ENCODE results near the gene PKD1. TPM values are rescaled to one million over a fixed set of nuclear protein-coding genes. Genes with fewer than 3 reads are reported as not detected.
A peak's percentile ranks its signal among the peaks of the same experiment; 100 is the strongest.

PKD1 gene
- total RNA-seq, 1 donor from 2014 or later: 169 TPM

GRCh38 chr16:2046893-2047329 lies 88.8 kb downstream of the PKD1 start:
- peak overlapping the region; percentile 87 for H3K4me3 Mint-ChIP-seq (ENCODE audit: unreplicated experiment)
- no peaks in the 10 kb centered on the region for H3K9me3 Mint-ChIP-seq (ENCODE audit: unreplicated experiment)
- no peak for DNase-seq (ENCODE audit: extremely low spot score, unreplicated experiment)
- peak overlapping the region; percentile 85 for H3K27ac Mint-ChIP-seq (ENCODE audit: unreplicated experiment)
- TF ChIP-seq CTCF (IDR thresholded peaks at IDR 0.05): no peak
- peaks cover 3% of the 10 kb centered on the region for H3K36me3 Mint-ChIP-seq (ENCODE audit: unreplicated experiment)
- peaks cover 33% of the 10 kb centered on the region for H3K4me1 Mint-ChIP-seq (ENCODE audit: unreplicated experiment)
- H3K27me3 Mint-ChIP-seq (ENCODE audit: unreplicated experiment): no peaks in the 10 kb centered on the region

DNA sequence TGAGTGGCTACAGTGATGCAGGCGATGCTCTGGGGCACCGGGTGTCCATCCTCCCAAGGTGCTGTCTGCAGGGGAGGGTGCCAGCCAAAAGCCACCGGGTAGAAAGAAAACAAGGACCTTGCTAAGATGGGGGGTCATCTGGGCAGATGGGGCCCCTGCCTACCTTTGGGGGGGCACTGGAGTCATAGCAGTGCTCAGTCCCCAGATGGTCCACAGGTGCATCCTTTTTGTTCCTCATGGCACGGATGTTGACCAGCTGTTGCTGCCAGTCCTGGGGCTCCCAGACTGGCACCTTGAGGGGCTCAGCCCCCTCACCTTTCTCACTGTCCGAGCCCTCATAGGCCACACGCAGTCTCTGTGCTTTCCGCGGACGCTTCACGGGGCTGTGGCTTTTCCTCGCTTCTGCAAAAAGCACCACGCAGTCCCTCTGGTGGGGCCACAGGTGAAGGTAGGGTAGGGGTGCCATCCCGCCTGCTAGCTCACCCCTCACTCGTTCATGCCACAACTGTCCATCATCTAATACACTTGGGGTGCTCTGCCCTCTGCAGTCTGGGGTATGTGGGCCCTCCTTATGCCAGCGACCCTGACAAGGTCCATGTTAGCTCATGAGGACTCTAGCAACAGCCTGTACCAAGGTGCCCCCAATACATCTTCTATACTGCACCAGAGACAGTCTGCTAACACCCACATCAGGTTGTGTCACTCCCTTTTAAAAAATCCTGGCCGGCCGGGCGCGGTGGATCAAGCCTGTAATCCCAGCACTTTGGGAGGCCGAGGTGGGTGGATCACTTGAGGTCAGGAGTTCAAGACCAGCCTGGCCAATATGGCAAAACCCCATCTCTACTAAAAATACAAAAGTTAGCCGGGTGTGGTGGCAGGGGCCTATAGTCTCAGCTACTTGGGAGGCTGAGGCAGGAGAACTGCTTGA lies 89.5 kb downstream of the PKD1 start:
- H3K27me3 Mint-ChIP-seq (ENCODE audit: unreplicated experiment): no peaks in the 10 kb centered on the region
- peaks cover 1% of the 10 kb centered on the region for H3K36me3 Mint-ChIP-seq (ENCODE audit: unreplicated experiment)
- TF ChIP-seq CTCF (IDR thresholded peaks at IDR 0.05): no peak
- H3K4me1 Mint-ChIP-seq (ENCODE audit: unreplicated experiment): peaks cover 39% of the 10 kb centered on the region
- no peak overlapping the region for H3K27ac Mint-ChIP-seq (ENCODE audit: unreplicated experiment)
- DNase-seq (ENCODE audit: extremely low spot score, unreplicated experiment): no peak
- H3K9me3 Mint-ChIP-seq (ENCODE audit: unreplicated experiment): no peaks in the 10 kb centered on the region
- H3K4me3 Mint-ChIP-seq (ENCODE audit: unreplicated experiment): peak overlapping the region; percentile 87

DNA sequence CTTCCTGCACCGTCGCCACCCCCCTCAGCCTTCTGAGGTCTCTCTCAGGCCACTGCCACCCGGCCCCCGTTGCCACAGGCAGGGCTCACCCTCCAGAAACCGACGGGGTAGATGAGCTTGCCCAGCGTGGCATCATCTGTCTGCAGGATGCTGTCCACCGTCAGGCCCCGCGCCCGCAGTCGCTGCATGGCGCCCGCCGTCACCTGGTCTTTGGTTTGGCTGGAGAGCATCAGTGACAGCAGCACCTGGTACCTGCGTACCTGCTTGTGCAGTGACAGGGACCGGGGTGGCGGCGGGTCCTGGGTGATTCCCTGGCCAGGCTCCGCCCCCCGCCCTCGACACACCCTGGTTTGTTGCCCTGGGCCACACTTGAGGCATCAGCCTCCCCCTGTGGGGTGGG lies 91.2 kb downstream of the PKD1 start:
- no peak overlapping the region for H3K27ac Mint-ChIP-seq (ENCODE audit: unreplicated experiment)
- no peaks in the 10 kb centered on the region for H3K36me3 Mint-ChIP-seq (ENCODE audit: unreplicated experiment)
- no peaks in the 10 kb centered on the region for H3K27me3 Mint-ChIP-seq (ENCODE audit: unreplicated experiment)
- H3K9me3 Mint-ChIP-seq (ENCODE audit: unreplicated experiment): no peaks in the 10 kb centered on the region
- no peak for DNase-seq (ENCODE audit: extremely low spot score, unreplicated experiment)
- H3K4me1 Mint-ChIP-seq (ENCODE audit: unreplicated experiment): peaks cover 56% of the 10 kb centered on the region
- no peak overlapping the region for H3K4me3 Mint-ChIP-seq (ENCODE audit: unreplicated experiment)
- TF ChIP-seq CTCF (IDR thresholded peaks at IDR 0.05): no peak

- no peaks in the 10 kb centered on the region for H3K27me3 Mint-ChIP-seq (ENCODE audit: unreplicated experiment)
- no peak overlapping the region for H3K4me3 Mint-ChIP-seq (ENCODE audit: unreplicated experiment)
- no peak for DNase-seq (ENCODE audit: extremely low spot score, unreplicated experiment)
- peaks cover 59% of the 10 kb centered on the region for H3K4me1 Mint-ChIP-seq (ENCODE audit: unreplicated experiment)
- H3K9me3 Mint-ChIP-seq (ENCODE audit: unreplicated experiment): no peaks in the 10 kb centered on the region
- H3K27ac Mint-ChIP-seq (ENCODE audit: unreplicated experiment): no peak overlapping the region
- no peak for TF ChIP-seq CTCF (IDR thresholded peaks at IDR 0.05)
- no peaks in the 10 kb centered on the region for H3K36me3 Mint-ChIP-seq (ENCODE audit: unreplicated experiment)
Measured at GRCh38 chr16:2043667-2044451, 91.8 kb downstream of the PKD1 start.
